Endothelial cell of umbilical vein (primary cell): ENCODE data around the gene CIP2A.

Source experiments
- JUN ChIP-seq: IDR thresholded peaks from 2 replicates; pipeline ENCODE4 v1.6.1; 2011; ENCODE audit warnings: borderline replicate concordance, low read depth; ENCODE audit not compliant: insufficient read length, insufficient read depth
- TF ChIP-seq, protein P1 (sequence below), 2 donors: IDR thresholded peaks; 1 replicate in 1 of 2; 2 replicates in 1 of 2; pipeline ENCODE4 v1.5.1; 2011; ENCODE audit warnings: low read length in 2 of 2, mild to moderate bottlenecking in 2 of 2, moderate library complexity in 2 of 2, control low read depth in 1 of 2, inconsistent platforms in 1 of 2, low read depth in 1 of 2; ENCODE audit not compliant: insufficient read depth in 1 of 2; ENCODE audit errors: extremely low read depth in 1 of 2

DNA sequence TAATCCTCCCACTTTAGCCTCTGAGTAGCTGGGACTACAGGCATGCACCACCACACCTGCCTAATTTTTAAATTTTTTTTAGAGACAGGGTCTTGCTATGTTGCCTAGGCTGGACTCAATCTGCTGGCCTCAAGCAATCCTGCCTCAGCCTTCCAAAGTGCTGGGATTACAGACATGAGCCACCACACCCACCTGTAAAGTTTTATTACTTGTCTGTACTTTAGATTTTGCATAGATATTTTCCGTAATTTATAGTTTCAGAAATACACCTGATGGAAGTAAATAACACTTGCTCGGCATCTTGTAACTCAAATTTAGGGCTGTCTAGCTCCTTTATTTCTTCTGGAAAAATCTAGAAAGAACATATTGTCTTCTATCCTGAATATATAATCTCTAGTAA lies 6.1 kb upstream of the CIP2A start:
- TF ChIP-seq, protein P1, sequence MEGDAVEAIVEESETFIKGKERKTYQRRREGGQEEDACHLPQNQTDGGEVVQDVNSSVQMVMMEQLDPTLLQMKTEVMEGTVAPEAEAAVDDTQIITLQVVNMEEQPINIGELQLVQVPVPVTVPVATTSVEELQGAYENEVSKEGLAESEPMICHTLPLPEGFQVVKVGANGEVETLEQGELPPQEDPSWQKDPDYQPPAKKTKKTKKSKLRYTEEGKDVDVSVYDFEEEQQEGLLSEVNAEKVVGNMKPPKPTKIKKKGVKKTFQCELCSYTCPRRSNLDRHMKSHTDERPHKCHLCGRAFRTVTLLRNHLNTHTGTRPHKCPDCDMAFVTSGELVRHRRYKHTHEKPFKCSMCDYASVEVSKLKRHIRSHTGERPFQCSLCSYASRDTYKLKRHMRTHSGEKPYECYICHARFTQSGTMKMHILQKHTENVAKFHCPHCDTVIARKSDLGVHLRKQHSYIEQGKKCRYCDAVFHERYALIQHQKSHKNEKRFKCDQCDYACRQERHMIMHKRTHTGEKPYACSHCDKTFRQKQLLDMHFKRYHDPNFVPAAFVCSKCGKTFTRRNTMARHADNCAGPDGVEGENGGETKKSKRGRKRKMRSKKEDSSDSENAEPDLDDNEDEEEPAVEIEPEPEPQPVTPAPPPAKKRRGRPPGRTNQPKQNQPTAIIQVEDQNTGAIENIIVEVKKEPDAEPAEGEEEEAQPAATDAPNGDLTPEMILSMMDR (IDR thresholded peaks at IDR 0.05; ENCODE audit: extremely low read depth in 1 of 2, insufficient read depth in 1 of 2, low read depth in 1 of 2, low read length in 2 of 2) = no peak
- no peak for TF ChIP-seq JUN
